ENCODE data around the gene NME2.
"Not testable (repeated sequence)": the region's sequence is repeated elsewhere in the genome, so short reads cannot be mapped to it uniquely, and the experiment has no call there.

NME2 gene

GRCh38 chr17:51169340-51169739 is 3.1 kb downstream of the NME2 start:
- peaks cover 38% of the 10 kb centered on the region for H3K36me3 ChIP-seq (replicated peaks; ENCODE audit: low read depth, low read length)
- H3K9me3 ChIP-seq (ENCODE audit: insufficient read depth, low read length) = no peaks in the 10 kb centered on the region
- no peak overlapping the region for H3K9ac ChIP-seq (ENCODE audit: low read length)
- no peak overlapping the region for H3K27ac ChIP-seq (ENCODE audit: low read length)
- H2AFZ ChIP-seq (ENCODE audit: low read depth, low read length) = no peak overlapping the region
- H3K4me1 ChIP-seq (ENCODE audit: low read length) = peaks cover 15% of the 10 kb centered on the region
- H3K4me3 ChIP-seq (ENCODE audit: low read length) = no peak overlapping the region
- TF ChIP-seq EZH2phosphoT487 (IDR thresholded peaks at IDR 0.05; ENCODE audit: low read depth) = no peak
- no peaks in the 10 kb centered on the region for H3K27me3 ChIP-seq (ENCODE audit: low read depth, low read length)
- H3K4me2 ChIP-seq (ENCODE audit: low read length) = no peak overlapping the region
- H4K20me1 ChIP-seq (ENCODE audit: insufficient read depth, low read length) = no peaks in the 10 kb centered on the region
- peaks cover 38% of the 10 kb centered on the region for H3K79me2 ChIP-seq (ENCODE audit: low read length)

DNA sequence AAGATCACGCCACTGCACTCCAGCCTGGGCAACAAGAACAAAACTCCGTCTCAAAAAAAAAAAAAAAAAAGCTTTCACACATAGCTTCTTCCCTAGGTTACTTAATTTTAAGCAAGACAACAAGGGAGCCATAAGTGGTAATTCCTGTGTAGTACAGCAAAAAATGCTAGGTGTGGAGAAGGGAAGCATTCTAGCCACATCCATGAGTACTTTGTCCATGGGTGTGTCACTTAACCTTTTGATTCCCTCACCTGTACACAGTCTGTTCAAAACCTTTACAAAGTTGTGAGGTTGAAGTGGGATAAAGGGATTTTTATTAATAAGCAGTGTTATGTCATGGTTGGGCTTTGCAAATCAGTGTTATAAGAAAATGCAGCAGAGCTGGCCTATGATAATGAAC is 4.5 kb downstream of the NME2 start:
- no peaks in the 10 kb centered on the region for H3K9me3 ChIP-seq (ENCODE audit: insufficient read depth, low read length)
- H3K4me3 ChIP-seq (ENCODE audit: low read length) = no peak overlapping the region
- no peak overlapping the region for H3K9ac ChIP-seq (ENCODE audit: low read length)
- no peak overlapping the region for H2AFZ ChIP-seq (ENCODE audit: low read depth, low read length)
- no peak overlapping the region for H3K27ac ChIP-seq (ENCODE audit: low read length)
- peaks cover 6% of the 10 kb centered on the region for H3K4me1 ChIP-seq (ENCODE audit: low read length)
- no peak for TF ChIP-seq CTCF (IDR thresholded peaks at IDR 0.05; ENCODE audit: low read depth, low read length)
- no peak for TF ChIP-seq EZH2phosphoT487 (IDR thresholded peaks at IDR 0.05; ENCODE audit: low read depth)
- peaks cover 38% of the 10 kb centered on the region for H3K36me3 ChIP-seq (replicated peaks; ENCODE audit: low read depth, low read length)
- H3K27me3 ChIP-seq (ENCODE audit: low read depth, low read length) = no peaks in the 10 kb centered on the region
- peaks cover 36% of the 10 kb centered on the region for H3K79me2 ChIP-seq (ENCODE audit: low read length)
- H4K20me1 ChIP-seq (ENCODE audit: insufficient read depth, low read length) = no peaks in the 10 kb centered on the region
- H3K4me2 ChIP-seq (ENCODE audit: low read length) = no peak overlapping the region

- not testable (repeated sequence) for H3K27me3 ChIP-seq (ENCODE audit: low read depth, low read length); H3K4me1 ChIP-seq (ENCODE audit: low read length); H3K4me2 ChIP-seq (ENCODE audit: low read length); H3K4me3 ChIP-seq (ENCODE audit: low read length); H3K9ac ChIP-seq (ENCODE audit: low read length); H4K20me1 ChIP-seq (ENCODE audit: insufficient read depth, low read length); H2AFZ ChIP-seq (ENCODE audit: low read depth, low read length); H3K27ac ChIP-seq (ENCODE audit: low read length); H3K9me3 ChIP-seq (ENCODE audit: insufficient read depth, low read length)
- Histone ChIP-seq H3K79me2 (ENCODE audit: low read length) (peaks cover 26% of the 10 kb centered on the region), H3K36me3 (replicated peaks; ENCODE audit: low read depth, low read length) (peaks cover 38% of the 10 kb centered on the region)
Observed at GRCh38 chr17:51172030-51172429, 5.8 kb downstream of the NME2 start.

- H3K27ac ChIP-seq (ENCODE audit: low read length) = no peak overlapping the region
- H3K4me3 ChIP-seq (ENCODE audit: low read length) = no peak overlapping the region
- H3K4me1 ChIP-seq (ENCODE audit: low read length) = peaks cover 3% of the 10 kb centered on the region; the same call in 1 of the 2 replicates
- H3K4me2 ChIP-seq (ENCODE audit: low read length) = no peak overlapping the region
- no peaks in the 10 kb centered on the region for H3K79me2 ChIP-seq (ENCODE audit: low read length)
- H3K9me3 ChIP-seq (ENCODE audit: insufficient read depth, low read length) = no peaks in the 10 kb centered on the region
- H3K36me3 ChIP-seq (replicated peaks; ENCODE audit: low read depth, low read length) = peaks cover 41% of the 10 kb centered on the region
- no peak overlapping the region for H3K9ac ChIP-seq (ENCODE audit: low read length)
- H4K20me1 ChIP-seq (ENCODE audit: insufficient read depth, low read length) = 0 out of 2 replicates have a peak, but pooled peaks cover 2% of the 10 kb centered on the region
- H3K27me3 ChIP-seq (ENCODE audit: low read depth, low read length) = no peaks in the 10 kb centered on the region
- TF ChIP-seq CTCF (IDR thresholded peaks at IDR 0.05; ENCODE audit: low read depth, low read length) (no peak), EZH2phosphoT487 (IDR thresholded peaks at IDR 0.05; ENCODE audit: low read depth) (no peak)
- H2AFZ ChIP-seq (ENCODE audit: low read depth, low read length) = no peak overlapping the region
Observed at GRCh38 chr17:51180486-51180885, 14.3 kb downstream of the NME2 start.

DNA sequence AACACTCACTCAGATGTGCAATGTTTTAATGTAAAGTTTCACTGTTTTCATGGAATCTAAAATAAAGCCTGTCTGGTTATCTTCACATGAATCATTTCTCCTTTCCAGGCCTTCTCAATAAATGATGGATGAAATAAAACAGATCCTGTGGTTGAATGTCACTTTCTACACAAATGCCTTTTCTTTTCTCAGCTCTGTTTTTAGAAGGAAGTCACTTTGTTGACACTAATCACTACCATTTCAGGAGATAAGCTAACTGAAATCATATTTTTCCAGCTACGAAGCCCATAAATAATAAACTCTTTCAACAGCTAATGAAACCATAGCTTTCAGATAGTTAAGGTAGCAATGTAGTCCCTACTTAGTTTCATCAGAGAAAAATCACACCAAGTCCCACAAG is 17.9 kb downstream of the NME2 start:
- Histone ChIP-seq H2AFZ (ENCODE audit: low read depth, low read length) (no peak overlapping the region), H3K79me2 (ENCODE audit: low read length) (no peaks in the 10 kb centered on the region), H3K9me3 (ENCODE audit: insufficient read depth, low read length) (no peaks in the 10 kb centered on the region), H3K27ac (ENCODE audit: low read length) (no peak overlapping the region), H3K4me3 (ENCODE audit: low read length) (no peak overlapping the region), H3K4me2 (ENCODE audit: low read length) (no peak overlapping the region), H3K9ac (ENCODE audit: low read length) (no peak overlapping the region), H3K27me3 (ENCODE audit: low read depth, low read length) (no peaks in the 10 kb centered on the region), H3K36me3 (replicated peaks; ENCODE audit: low read depth, low read length) (peaks cover 49% of the 10 kb centered on the region), H3K4me1 (ENCODE audit: low read length) (peaks cover 3% of the 10 kb centered on the region; the same call in 1 of the 2 replicates), H4K20me1 (ENCODE audit: insufficient read depth, low read length) (0 out of 2 replicates have a peak, but pooled peaks cover 3% of the 10 kb centered on the region)
- TF ChIP-seq EZH2phosphoT487 (IDR thresholded peaks at IDR 0.05; ENCODE audit: low read depth) = no peak
- no peak for TF ChIP-seq CTCF (IDR thresholded peaks at IDR 0.05; ENCODE audit: low read depth, low read length)
